Endothelial cell of umbilical vein (primary cell): ENCODE data around the gene EVA1A. TPM values are rescaled to one million over a fixed set of nuclear protein-coding genes. Genes with fewer than 3 reads are reported as not detected.
A peak's percentile ranks its signal among the peaks of the same experiment; 100 is the strongest.

ENCODE experiments used
- BruUV-seq: library from RNA; stranded (reverse); fragments of 400-500 nt; replicated peaks from 2 replicates; lab custom pipeline; 2021; lab: Mats Ljungman, UMichigan
- CTCF ChIA-PET: fragments of 300-600, 350-600 bp; sonication (Branson Sonifier 250); formaldehyde crosslinking; loops from one replicate; lab custom pipeline; 2021; ENCODE audit warnings: antibody characterized with exemption, inconsistent platforms; lab: Charles Lee
- POLR2A ChIA-PET: fragments of 300-600, 350-600 bp; sonication (Branson Sonifier 250); formaldehyde crosslinking; loops from one replicate; lab custom pipeline; 2021; ENCODE audit warnings: antibody characterized with exemption, inconsistent platforms; lab: Charles Lee
- DNase-seq: peaks from one replicate; pipeline ENCODE4 v3.0.0-alpha.2; 2011; ENCODE audit warnings: low read depth, low spot score
- FAIRE-seq: peaks from 2 replicates; lab custom pipeline; 2011; peaks lifted over from hg19 to GRCh38; lab: Jason Lieb, UNC
- H2AFZ ChIP-seq: 2 replicates; pipeline ENCODE4 v1.6.0; 2012; ENCODE audit warnings: low read depth, low read length, control low read depth, inconsistent platforms
- H3K27ac ChIP-seq: 2 replicates; pipeline ENCODE4 v1.5.1; 2011; ENCODE audit warnings: low read depth, mild to moderate bottlenecking, control low read depth, low read length, moderate library complexity; ENCODE audit not compliant: insufficient read depth
- H3K27me3 ChIP-seq, 2 experiments: 2 replicates each; pipeline versions ENCODE4 v1.6.0 to v1.6.1; 2011; ENCODE audit warnings: low read length in 2 of 2, mixed read lengths in 1 of 2; ENCODE audit not compliant: control insufficient read depth in 2 of 2, insufficient read depth in 2 of 2
- H3K36me3 ChIP-seq, 2 experiments: 2 replicates in 1 of 2; 3 replicates in 1 of 2; pipeline ENCODE4 v1.5.1; 2011; ENCODE audit warnings: low read length in 2 of 2, mild to moderate bottlenecking in 1 of 2, moderate library complexity in 1 of 2; ENCODE audit not compliant: control insufficient read depth in 2 of 2, insufficient read depth in 2 of 2; ENCODE audit errors: extremely low read depth in 1 of 2
- H3K4me1 ChIP-seq: 3 replicates; pipeline ENCODE4 v1.5.1; 2011; ENCODE audit warnings: mild to moderate bottlenecking, low read length; ENCODE audit not compliant: control insufficient read depth, insufficient read depth; ENCODE audit errors: extremely low read depth
- H3K4me2 ChIP-seq: 2 replicates; pipeline ENCODE4 v1.6.1; 2011; ENCODE audit warnings: low read length, control low read depth, mixed read lengths; ENCODE audit not compliant: insufficient read depth
- H3K4me3 ChIP-seq, 3 experiments: fragments of 200-600 bp in 1 of 3; sonication (generic), shearing (Covaris generic) in 1 of 3; replicated peaks in 1 of 3; 2 replicates each; pipeline ENCODE4 v1.5.1; 2011 to 2016; ENCODE audit warnings: control low read depth in 3 of 3, low read length in 3 of 3, mild to moderate bottlenecking in 2 of 3, inconsistent platforms in 1 of 3, low read depth in 1 of 3, moderate library complexity in 1 of 3; ENCODE audit not compliant: insufficient read depth in 1 of 3
- H3K79me2 ChIP-seq: 2 replicates; pipeline ENCODE4 v1.6.0; 2012; ENCODE audit warnings: low read length, inconsistent platforms; ENCODE audit not compliant: control insufficient read depth, insufficient read depth
- H3K9ac ChIP-seq: replicated peaks from 2 replicates; pipeline ENCODE3; 2011; ENCODE audit warnings: low read length, control low read depth; ENCODE audit not compliant: insufficient read depth; ENCODE audit errors: extremely low read depth
- H3K9me1 ChIP-seq: replicated peaks from 3 replicates; pipeline ENCODE4 v1.6.0; 2011; ENCODE audit warnings: mild to moderate bottlenecking, low read length; ENCODE audit not compliant: control insufficient read depth, insufficient read depth; ENCODE audit errors: extremely low read depth
- H3K9me3 ChIP-seq: replicated peaks from 2 replicates; pipeline ENCODE4 v1.5.1; 2012; ENCODE audit warnings: low read length, inconsistent platforms; ENCODE audit not compliant: control insufficient read depth, insufficient read depth
- H4K20me1 ChIP-seq: replicated peaks from 2 replicates; pipeline ENCODE3; 2011; ENCODE audit warnings: mild to moderate bottlenecking, low read length; ENCODE audit not compliant: control insufficient read depth, insufficient read depth; ENCODE audit errors: extremely low read depth
- EZH2 ChIP-seq: IDR thresholded peaks from 2 replicates; pipeline ENCODE4 v1.6.1; 2012; ENCODE audit warnings: borderline replicate concordance, low read depth, mild to moderate bottlenecking, moderate library complexity, low read length, inconsistent platforms; ENCODE audit not compliant: severe bottlenecking
- FOS ChIP-seq: IDR thresholded peaks from 2 replicates; pipeline ENCODE4 v1.6.1; 2011; ENCODE audit warnings: mild to moderate bottlenecking, low read length, moderate library complexity, borderline replicate concordance; ENCODE audit not compliant: insufficient read depth
- GATA2 ChIP-seq: IDR thresholded peaks from 2 replicates; pipeline ENCODE4 v1.7.0; 2011; ENCODE audit warnings: low read depth, mild to moderate bottlenecking, moderate library complexity, mixed read lengths, low read length; ENCODE audit not compliant: insufficient read length, insufficient read depth
- JUN ChIP-seq: IDR thresholded peaks from 2 replicates; pipeline ENCODE4 v1.6.1; 2011; ENCODE audit warnings: borderline replicate concordance, low read depth; ENCODE audit not compliant: insufficient read length, insufficient read depth
- MYC ChIP-seq: IDR thresholded peaks from one replicate; pipeline ENCODE4 v1.6.1; 2011; ENCODE audit warnings: mild to moderate bottlenecking, low read depth, low read length
- POLR2A ChIP-seq: IDR thresholded peaks from 2 replicates; pipeline ENCODE4 v1.6.1; 2012; ENCODE audit warnings: low read depth, mild to moderate bottlenecking, control low read depth, low read length
- POLR2AphosphoS5 ChIP-seq: IDR thresholded peaks from 2 replicates; pipeline ENCODE4 v1.6.1; 2012; ENCODE audit warnings: low read depth, mild to moderate bottlenecking, control low read depth, low read length, moderate library complexity; ENCODE audit not compliant: insufficient read depth
- dilution Hi-C: fragments of 300-500 bp; cut with MboI; formaldehyde crosslinking; loops from one replicate; pipeline ENCODE4 v1.15.0; 2019; ENCODE audit warnings: low sequenced_read_pairs; ENCODE audit not compliant: extremely low pct_ligation_motif_present
- intact Hi-C: fragments of 100-400 bp; cut with micrococcal nuclease; formaldehyde crosslinking; loops from one replicate; pipeline ENCODE4 v1.10.0; 2022
- polyA plus RNA-seq, 4 experiments: library from polyadenylated mRNA; depleted of rRNA in 3 of 4; stranded (reverse) in 3 of 4; unstranded in 1 of 4; fragments of >200 nt; gene quantifications; 2 replicates each; pipeline versions ENCODE4 v1.2.1 to v1.2.3, GENCODE V29; 2011 to 2012; ENCODE audit warnings: missing spikeins in 1 of 4
- total RNA-seq: library from RNA; stranded (reverse); gene quantifications from 2 replicates; pipeline ENCODE4 v1.2.3, GENCODE V29; 2021
- TF ChIP-seq, protein P1 (sequence below), 2 donors: IDR thresholded peaks; 1 replicate in 1 of 2; 2 replicates in 1 of 2; pipeline ENCODE4 v1.5.1; 2011; ENCODE audit warnings: low read length in 2 of 2, mild to moderate bottlenecking in 2 of 2, moderate library complexity in 2 of 2, control low read depth in 1 of 2, inconsistent platforms in 1 of 2, low read depth in 1 of 2; ENCODE audit not compliant: insufficient read depth in 1 of 2; ENCODE audit errors: extremely low read depth in 1 of 2
- TF ChIP-seq, protein P2 (sequence below): IDR thresholded peaks from 2 replicates; pipeline ENCODE4 v1.6.1; 2011; ENCODE audit not compliant: insufficient read depth, insufficient read length

The EVA1A gene
- total and polyA plus RNA-seq, 2 donors (not counting 3 experiments of a cell fraction or from before 2014, with no cell fraction given) = 52.6 to 66.5 TPM

DNA sequence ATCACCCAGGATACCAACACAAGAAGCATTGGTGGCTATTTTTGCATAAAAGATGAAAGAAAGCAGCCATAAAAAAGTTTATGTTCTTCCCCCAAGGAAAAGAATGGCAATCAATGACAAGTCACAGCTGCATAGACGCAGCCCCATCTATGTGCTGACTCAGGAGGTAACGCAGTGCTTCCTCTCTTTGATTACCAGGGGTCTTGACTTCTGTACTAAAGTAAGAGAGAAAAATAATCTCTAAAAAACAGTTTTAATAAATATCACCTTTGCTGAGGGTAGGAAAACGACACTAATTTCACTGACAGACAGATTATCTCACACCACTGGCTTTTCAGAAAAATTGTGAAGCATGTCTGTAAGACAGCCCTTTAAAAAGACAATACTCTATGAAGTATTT lies 33.9 kb upstream of the EVA1A start:
- Histone ChIP-seq H4K20me1 (no peaks in the 10 kb centered on the region), H3K4me2 (no peak overlapping the region), H3K9ac (no peak overlapping the region), H3K36me3 (no peaks in the 10 kb centered on the region), H3K9me3 (no peaks in the 10 kb centered on the region), H3K4me3 (no peak overlapping the region), H3K79me2 (no peaks in the 10 kb centered on the region), H3K4me1 (peaks cover 3% of the 10 kb centered on the region), H3K27ac (no peak overlapping the region), H3K9me1 (no peaks in the 10 kb centered on the region), H2AFZ (no peak overlapping the region), H3K27me3 (no peaks in the 10 kb centered on the region)
- POLR2A ChIA-PET = no interaction called here
- dilution Hi-C loops (no loop called here), intact Hi-C loops (no loop called here)
- CTCF ChIA-PET = interaction anchor here (2.8 to 3.7 kb wide), 2 partner anchors 14 to 129 kb away, joined by 16 to 18 read pairs; no protein-coding TSS in a partner anchor
- FAIRE-seq (peak; percentile 24), DNase-seq (no peak)
- no TSS peak for BruUV-seq
- TF ChIP-seq, protein P1, sequence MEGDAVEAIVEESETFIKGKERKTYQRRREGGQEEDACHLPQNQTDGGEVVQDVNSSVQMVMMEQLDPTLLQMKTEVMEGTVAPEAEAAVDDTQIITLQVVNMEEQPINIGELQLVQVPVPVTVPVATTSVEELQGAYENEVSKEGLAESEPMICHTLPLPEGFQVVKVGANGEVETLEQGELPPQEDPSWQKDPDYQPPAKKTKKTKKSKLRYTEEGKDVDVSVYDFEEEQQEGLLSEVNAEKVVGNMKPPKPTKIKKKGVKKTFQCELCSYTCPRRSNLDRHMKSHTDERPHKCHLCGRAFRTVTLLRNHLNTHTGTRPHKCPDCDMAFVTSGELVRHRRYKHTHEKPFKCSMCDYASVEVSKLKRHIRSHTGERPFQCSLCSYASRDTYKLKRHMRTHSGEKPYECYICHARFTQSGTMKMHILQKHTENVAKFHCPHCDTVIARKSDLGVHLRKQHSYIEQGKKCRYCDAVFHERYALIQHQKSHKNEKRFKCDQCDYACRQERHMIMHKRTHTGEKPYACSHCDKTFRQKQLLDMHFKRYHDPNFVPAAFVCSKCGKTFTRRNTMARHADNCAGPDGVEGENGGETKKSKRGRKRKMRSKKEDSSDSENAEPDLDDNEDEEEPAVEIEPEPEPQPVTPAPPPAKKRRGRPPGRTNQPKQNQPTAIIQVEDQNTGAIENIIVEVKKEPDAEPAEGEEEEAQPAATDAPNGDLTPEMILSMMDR (IDR thresholded peaks at IDR 0.05; ENCODE audit: extremely low read depth in 1 of 2, insufficient read depth in 1 of 2, low read depth in 1 of 2, low read length in 2 of 2) = no peak
- TF ChIP-seq GATA2 (no peak), POLR2AphosphoS5 (no peak), FOS (no peak), EZH2 (no peak), JUN (no peak), POLR2A (no peak), MYC (no peak)
- TF ChIP-seq, protein P2, sequence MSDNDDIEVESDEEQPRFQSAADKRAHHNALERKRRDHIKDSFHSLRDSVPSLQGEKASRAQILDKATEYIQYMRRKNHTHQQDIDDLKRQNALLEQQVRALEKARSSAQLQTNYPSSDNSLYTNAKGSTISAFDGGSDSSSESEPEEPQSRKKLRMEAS = no peak
